GM21390 (cell line): ENCODE results near the gene GGT7.

Source experiments
- ATAC-seq: cut with Tn5 transposase; IDR thresholded peaks from one replicate; pipeline ENCODE4 v1.9.1; 2021; ENCODE audit not compliant: unreplicated experiment

The GGT7 gene

DNA sequence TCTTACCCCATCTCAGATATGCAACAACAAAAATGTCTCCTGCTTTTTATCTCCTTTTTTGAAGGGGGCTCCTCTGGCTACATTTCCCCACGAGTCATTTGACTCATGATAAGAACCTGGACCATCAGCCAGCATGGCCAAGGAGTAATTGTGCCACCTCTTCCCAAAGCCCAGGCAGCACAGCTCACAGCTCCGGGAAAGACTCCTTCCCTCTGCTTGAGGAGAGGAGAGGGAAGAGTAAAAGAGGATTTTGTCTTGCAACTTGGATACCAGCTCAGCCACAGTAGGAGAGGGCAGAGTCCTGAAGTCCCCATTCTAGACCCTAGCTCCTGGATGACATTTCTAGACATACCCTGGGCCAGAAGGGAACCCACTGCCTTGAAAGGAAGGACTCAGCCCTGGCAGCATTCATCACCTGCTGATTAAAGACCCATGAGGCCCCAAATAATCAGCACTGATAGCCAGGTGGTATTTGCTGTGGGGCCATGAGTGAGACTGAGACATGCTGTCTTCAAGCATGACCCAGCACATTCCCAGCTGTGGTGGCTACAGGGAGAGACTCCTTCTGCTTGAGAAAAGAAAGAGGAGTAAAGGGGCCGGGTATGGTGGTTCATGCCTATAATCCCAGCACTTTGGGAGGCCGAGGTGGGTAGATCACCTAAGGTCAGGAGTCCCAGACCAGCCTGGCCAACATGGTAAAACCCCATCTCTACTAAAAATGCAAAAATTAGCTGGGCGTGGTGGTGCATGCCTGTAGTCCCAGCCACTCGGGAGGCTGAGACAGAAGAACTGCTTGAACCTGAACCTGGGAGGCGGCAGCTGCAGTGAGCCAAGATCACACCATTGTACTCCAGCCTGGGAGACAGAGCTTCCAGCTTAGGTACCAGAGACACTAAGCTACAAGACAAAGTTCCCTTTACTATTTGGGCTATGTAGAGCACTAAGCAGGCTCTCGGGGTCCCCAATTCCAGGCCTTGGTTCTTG is 75.4 kb downstream of the GGT7 start:
- ATAC-seq: no peak
